ENCODE measurements around the gene METTL3. TPM values are rescaled to one million over a fixed set of nuclear protein-coding genes. Genes with fewer than 3 reads are reported as not detected.

Gene METTL3
- total RNA-seq, 4 donors from 2014 or later, result 38.9 to 125 (median 44.8) TPM

GRCh38 chr14:21455912-21456667 is 55.0 kb downstream of the METTL3 start, which contains the start of gene CHD8:
TSS of gene CHD8 (minus strand) at chr14:21456123. CDS start at chr14:21431643, 24,480 bp downstream.
- DNase-seq (ENCODE audit: low spot score in 2 of 2), result peak; percentile 100
- Histone ChIP-seq H3K9me3 (no peaks in the 10 kb centered on the region), H3K4me1 (peaks cover 30% of the 10 kb centered on the region), H3K27me3 (no peaks in the 10 kb centered on the region), H3K27ac (peak within 1 kb of the TSS; percentile 97), H3K4me3 (peak within 1 kb of the TSS; percentile 62), H3K36me3 (peaks cover 13% of the 10 kb centered on the region)
- TF ChIP-seq POLR2AphosphoS5 (IDR thresholded peaks at IDR 0.05) (peak in 1 of 3 donors; percentile 73), EP300 (IDR thresholded peaks at IDR 0.05) (no peak), POLR2A (IDR thresholded peaks at IDR 0.05) (peak in 1 of 2 donors; percentile 57)
- TF ChIP-seq, protein P1, sequence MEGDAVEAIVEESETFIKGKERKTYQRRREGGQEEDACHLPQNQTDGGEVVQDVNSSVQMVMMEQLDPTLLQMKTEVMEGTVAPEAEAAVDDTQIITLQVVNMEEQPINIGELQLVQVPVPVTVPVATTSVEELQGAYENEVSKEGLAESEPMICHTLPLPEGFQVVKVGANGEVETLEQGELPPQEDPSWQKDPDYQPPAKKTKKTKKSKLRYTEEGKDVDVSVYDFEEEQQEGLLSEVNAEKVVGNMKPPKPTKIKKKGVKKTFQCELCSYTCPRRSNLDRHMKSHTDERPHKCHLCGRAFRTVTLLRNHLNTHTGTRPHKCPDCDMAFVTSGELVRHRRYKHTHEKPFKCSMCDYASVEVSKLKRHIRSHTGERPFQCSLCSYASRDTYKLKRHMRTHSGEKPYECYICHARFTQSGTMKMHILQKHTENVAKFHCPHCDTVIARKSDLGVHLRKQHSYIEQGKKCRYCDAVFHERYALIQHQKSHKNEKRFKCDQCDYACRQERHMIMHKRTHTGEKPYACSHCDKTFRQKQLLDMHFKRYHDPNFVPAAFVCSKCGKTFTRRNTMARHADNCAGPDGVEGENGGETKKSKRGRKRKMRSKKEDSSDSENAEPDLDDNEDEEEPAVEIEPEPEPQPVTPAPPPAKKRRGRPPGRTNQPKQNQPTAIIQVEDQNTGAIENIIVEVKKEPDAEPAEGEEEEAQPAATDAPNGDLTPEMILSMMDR (IDR thresholded peaks at IDR 0.05), result peak; percentile 24 to 43
- WGBS, result under 1% methylated on average over 33 of the region's 36 CpGs

- peak overlapping the region; percentile 97 for H3K27ac ChIP-seq
- DNase-seq (ENCODE audit: low spot score in 2 of 2), result no peak
- WGBS, result 2% methylated on average over 17 of the region's 17 CpGs
- peaks cover 30% of the 10 kb centered on the region for H3K4me1 ChIP-seq
- H3K27me3 ChIP-seq, result no peaks in the 10 kb centered on the region
- H3K36me3 ChIP-seq, result peaks cover 8% of the 10 kb centered on the region
- peak overlapping the region; percentile 62 for H3K4me3 ChIP-seq
- H3K9me3 ChIP-seq, result no peaks in the 10 kb centered on the region
- no peak for TF ChIP-seq POLR2A (IDR thresholded peaks at IDR 0.05)
- TF ChIP-seq EP300 (IDR thresholded peaks at IDR 0.05), result no peak
- TF ChIP-seq POLR2AphosphoS5 (IDR thresholded peaks at IDR 0.05), result no peak
These were observed 55.6 kb downstream of the METTL3 start for GRCh38 chr14:21455592-21455911.

- H3K4me3 ChIP-seq, result peak overlapping the region; percentile 62
- peak overlapping the region; percentile 97 for H3K27ac ChIP-seq
- H3K9me3 ChIP-seq, result no peaks in the 10 kb centered on the region
- TF ChIP-seq EP300 (IDR thresholded peaks at IDR 0.05) (no peak), POLR2AphosphoS5 (IDR thresholded peaks at IDR 0.05) (no peak), POLR2A (IDR thresholded peaks at IDR 0.05) (no peak)
- TF ChIP-seq, protein P1 (IDR thresholded peaks at IDR 0.05), result no peak
- DNase-seq (ENCODE audit: low spot score in 2 of 2), result no peak
- H3K27me3 ChIP-seq, result no peaks in the 10 kb centered on the region
- WGBS, result 27% methylated on average over 14 of the region's 15 CpGs
- peaks cover 4% of the 10 kb centered on the region for H3K36me3 ChIP-seq
- H3K4me1 ChIP-seq, result peaks cover 30% of the 10 kb centered on the region
These were observed 56.1 kb downstream of the METTL3 start for GRCh38 chr14:21454843-21455544.

- no peaks in the 10 kb centered on the region for H3K27me3 ChIP-seq
- H3K4me1 ChIP-seq, result peaks cover 18% of the 10 kb centered on the region
- H3K4me3 ChIP-seq, result no peak overlapping the region
- WGBS, result 85% methylated on average over 1 of the region's 1 CpG
- H3K27ac ChIP-seq, result no peak overlapping the region
- TF ChIP-seq EP300 (IDR thresholded peaks at IDR 0.05) (no peak), POLR2AphosphoS5 (IDR thresholded peaks at IDR 0.05) (no peak)
- TF ChIP-seq, protein P1 (IDR thresholded peaks at IDR 0.05), result no peak
- no peak for DNase-seq (ENCODE audit: low spot score in 2 of 2)
- no peaks in the 10 kb centered on the region for H3K9me3 ChIP-seq
- no peaks in the 10 kb centered on the region for H3K36me3 ChIP-seq
These were observed 61.3 kb downstream of the METTL3 start for GRCh38 chr14:21449899-21450216.

Other genes with a start within 250 kb of the METTL3 start
- gene HNRNPC, start 241.9 kb downstream of the METTL3 start, total RNA-seq, result 100 to 1,000 TPM; 355 to 512 (median 409) TPM
- not detected for gene RPGRIP1, start 231.3 kb downstream of the METTL3 start, total RNA-seq
- 10 to 100 TPM; 41.9 to 64.5 (median 50.1) TPM for gene SUPT16H, start 127.3 kb downstream of the METTL3 start, total RNA-seq
- gene CHD8, start 55.2 kb downstream of the METTL3 start, total RNA-seq, result 100 to 1,000 TPM in 2 of 4 donors, 10 to 100 TPM in 2; 67.3 to 122 (median 101) TPM
- gene RAB2B, start 34.4 kb downstream of the METTL3 start, total RNA-seq, result 10 to 100 TPM; 20.2 to 24.9 (median 21.5) TPM
- 10 to 100 TPM; 70.1 to 80.5 (median 77.9) TPM for gene TOX4, start 34.1 kb downstream of the METTL3 start, total RNA-seq
- gene SALL2, start 15.0 kb upstream of the METTL3 start, total RNA-seq, result 10 to 100 TPM in 1 of 4 donors, 1 to 10 TPM in 3; 3.0 to 15.6 (median 4.4) TPM
- not detected for gene OR10G3, start 68.7 kb upstream of the METTL3 start, total RNA-seq
- not detected for gene OR10G2, start 123.6 kb upstream of the METTL3 start, total RNA-seq
- gene OR4E2, start 142.5 kb upstream of the METTL3 start, total RNA-seq, result not detected
- not detected for gene OR4E1, start 162.5 kb upstream of the METTL3 start, total RNA-seq